GM19193 (cell line): ENCODE results near the gene SPAG16.

ENCODE experiments used
- POLR2A ChIP-seq: IDR thresholded peaks from 4 replicates; pipeline ENCODE4 v1.6.1; 2011; ENCODE audit not compliant: insufficient read depth, insufficient read length; ENCODE audit errors: extremely low read depth

SPAG16 gene

GRCh38 chr2:213290501-213290900, 6.2 kb downstream of the SPAG16 start:
- no peak for TF ChIP-seq POLR2A

DNA sequence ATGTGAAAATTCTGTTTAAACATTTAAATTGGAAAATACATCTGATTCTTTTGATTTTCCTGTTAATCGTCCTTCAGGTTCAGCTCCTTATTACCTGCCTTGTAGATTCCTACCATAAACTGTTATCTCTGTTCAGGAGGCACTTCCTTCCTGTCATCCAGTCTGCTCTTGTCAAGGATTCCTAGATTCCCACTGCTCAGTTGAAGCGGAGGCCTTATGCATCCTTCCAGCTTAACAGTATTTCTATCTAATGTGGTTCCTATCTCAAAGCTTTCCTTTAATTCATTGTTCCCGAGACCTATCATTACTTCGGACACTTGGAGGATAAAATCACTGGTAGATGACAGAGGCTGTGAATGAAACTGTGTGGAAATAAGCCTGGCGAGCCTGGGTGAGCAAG, 12.0 kb downstream of the SPAG16 start:
- no peak for TF ChIP-seq POLR2A

- TF ChIP-seq POLR2A = no peak
Measured at GRCh38 chr2:213306316-213306942, 22.2 kb downstream of the SPAG16 start.

GRCh38 chr2:213315168-213315876, 31.1 kb downstream of the SPAG16 start:
- no peak for TF ChIP-seq POLR2A

- TF ChIP-seq POLR2A = no peak
Measured at GRCh38 chr2:213316001-213316735, 31.9 kb downstream of the SPAG16 start.

- no peak for TF ChIP-seq POLR2A
Measured at GRCh38 chr2:213317929-213318328, 33.7 kb downstream of the SPAG16 start.

DNA sequence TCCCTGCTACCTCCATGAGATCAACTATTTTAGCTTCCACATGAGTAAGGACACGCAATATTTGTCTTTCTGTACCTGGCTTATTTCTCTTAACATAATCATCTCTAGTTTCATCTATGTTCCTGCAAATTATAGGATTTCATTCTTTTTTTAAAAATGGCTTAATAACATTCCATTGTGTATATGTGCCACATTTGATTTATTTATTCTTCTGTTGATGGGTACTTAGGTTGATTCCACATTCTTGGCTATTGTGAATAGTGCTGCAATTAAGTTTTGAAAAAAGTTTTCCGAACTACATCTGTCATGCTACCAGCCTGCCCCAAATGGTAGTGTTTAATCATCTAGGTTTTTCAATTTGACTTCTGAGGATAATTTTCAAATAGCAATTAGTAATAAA, 36.3 kb downstream of the SPAG16 start:
- TF ChIP-seq POLR2A = no peak

DNA sequence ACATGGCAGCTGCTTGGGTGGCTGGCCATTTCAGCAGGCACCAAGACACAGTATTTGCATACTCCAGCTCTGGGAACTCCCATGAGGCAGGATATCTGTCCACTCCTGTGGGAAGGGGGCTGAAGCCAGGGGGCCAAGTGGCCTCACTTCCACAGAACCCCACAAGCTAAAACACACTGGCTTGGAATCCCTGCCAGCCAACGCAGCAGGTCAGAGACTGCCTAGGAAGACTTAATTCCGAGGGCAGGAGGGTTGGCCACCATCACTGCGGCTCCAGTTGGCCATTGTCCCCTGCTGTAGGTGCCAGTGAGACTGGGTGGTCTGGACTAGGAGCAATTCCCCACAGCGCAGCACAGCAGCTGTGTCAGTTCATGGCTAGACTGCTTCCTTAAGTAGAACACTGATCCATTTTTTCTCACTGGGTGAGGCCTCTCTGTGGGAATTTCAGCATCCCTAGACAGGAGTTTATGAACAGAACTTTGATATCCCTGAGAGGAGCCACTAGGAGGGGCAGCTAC, 52.0 kb downstream of the SPAG16 start:
- TF ChIP-seq POLR2A = no peak

GRCh38 chr2:213353419-213353818, 69.2 kb downstream of the SPAG16 start:
- TF ChIP-seq POLR2A = no peak

- TF ChIP-seq POLR2A = no peak
Measured at GRCh38 chr2:213376644-213377043, 92.4 kb downstream of the SPAG16 start.

DNA sequence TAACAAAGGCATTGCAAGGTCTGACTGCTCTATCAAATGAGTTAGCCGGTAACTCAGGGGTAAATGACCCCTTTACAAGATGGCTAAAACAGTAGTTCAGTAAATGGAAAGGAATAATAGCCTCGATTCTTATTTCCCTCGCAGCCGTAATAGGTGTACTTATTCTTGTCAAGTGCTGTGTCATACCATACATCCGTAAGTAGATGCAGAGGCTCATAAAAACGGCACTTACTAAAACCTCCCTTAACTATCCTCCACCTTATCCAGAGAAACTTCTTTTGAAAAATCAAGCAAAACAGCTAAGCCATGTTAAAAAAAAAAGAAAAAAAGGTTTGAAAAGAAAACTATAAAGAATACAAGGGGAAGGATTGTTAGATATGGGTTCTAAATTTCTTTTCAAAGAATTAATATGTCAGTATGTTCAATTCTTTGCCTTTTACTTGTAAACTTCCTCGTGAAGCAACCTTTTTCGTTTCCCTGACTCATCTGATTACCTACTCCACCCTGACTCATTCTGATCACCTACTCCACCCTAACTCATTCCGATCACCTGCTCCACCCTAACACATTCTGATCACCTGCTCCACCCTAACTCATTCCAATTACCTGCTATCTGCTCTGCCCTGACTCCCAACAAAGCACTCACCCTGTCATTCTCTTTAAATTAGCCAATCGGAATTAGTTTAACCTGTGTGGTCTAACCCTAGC, 127.5 kb downstream of the SPAG16 start:
- no peak for TF ChIP-seq POLR2A

DNA sequence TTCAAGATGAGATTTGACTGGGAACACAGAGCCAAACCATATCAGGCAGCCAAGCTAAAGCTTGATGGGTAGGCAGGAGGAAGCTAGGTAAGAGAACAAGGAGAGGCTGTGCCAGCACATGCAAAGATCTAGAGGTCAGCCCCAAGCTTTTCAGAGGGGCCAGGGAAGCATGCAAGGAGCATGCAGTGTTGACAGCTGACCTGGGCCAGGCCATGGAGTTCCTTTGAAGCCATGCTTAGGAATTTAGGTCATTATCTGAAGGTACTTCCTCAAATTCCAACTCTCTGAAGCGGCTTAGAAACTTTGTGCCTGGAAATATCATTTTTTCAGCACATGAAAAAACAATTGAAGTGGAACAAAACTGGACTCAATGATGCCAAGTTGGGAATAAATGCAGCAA, 130.8 kb downstream of the SPAG16 start:
- TF ChIP-seq POLR2A = no peak

DNA sequence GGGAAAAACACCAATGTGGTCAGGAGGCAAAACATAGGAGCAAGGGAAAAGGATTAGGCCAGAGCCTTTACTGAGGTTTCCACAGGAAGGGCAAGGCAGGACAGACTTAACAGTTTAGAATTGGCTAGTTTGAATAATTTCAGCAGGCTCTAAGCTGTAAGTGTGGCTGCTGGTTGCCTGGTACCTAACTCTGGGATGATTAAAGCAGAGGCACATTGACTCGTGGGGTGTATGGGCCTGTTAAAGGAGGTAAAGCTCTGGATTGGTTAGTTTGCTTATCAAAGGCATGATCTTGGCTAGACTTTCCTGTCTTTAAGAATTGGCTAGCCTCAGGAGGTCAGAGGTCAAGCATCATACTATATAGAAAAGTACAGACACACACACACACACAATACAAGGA, 132.6 kb downstream of the SPAG16 start:
- TF ChIP-seq POLR2A = no peak

DNA sequence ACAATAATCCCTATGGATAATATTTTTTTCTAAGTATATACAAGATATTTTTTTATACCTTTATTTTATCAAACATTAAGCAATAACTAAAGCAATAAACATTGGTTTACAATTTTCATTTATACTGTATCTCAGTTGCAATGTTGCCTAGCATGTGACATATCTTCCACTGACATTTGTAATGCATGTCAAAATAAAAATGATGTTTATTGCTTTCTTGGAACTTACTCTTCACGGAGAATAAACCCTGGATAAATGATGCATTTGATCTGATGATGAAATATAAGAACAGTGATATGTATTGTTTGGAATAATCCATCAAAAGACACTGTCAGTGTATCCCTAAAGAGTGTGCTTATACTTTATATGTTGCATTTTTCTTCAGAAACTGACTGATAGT, 135.7 kb downstream of the SPAG16 start:
- no peak for TF ChIP-seq POLR2A

GRCh38 chr2:213420828-213421385, 136.6 kb downstream of the SPAG16 start:
- TF ChIP-seq POLR2A = no peak
